HG02759 (cell line): ENCODE measurements around the gene MZF1.
"Not testable (repeated sequence)": the region's sequence is repeated elsewhere in the genome, so short reads cannot be mapped to it uniquely, and the experiment has no call there.

Experiments
- ATAC-seq: cut with Tn5 transposase; IDR thresholded peaks from one replicate; pipeline ENCODE4 v1.9.1; 2021; ENCODE audit warnings: mild to moderate bottlenecking, moderate library complexity; ENCODE audit not compliant: unreplicated experiment

The MZF1 gene

DNA sequence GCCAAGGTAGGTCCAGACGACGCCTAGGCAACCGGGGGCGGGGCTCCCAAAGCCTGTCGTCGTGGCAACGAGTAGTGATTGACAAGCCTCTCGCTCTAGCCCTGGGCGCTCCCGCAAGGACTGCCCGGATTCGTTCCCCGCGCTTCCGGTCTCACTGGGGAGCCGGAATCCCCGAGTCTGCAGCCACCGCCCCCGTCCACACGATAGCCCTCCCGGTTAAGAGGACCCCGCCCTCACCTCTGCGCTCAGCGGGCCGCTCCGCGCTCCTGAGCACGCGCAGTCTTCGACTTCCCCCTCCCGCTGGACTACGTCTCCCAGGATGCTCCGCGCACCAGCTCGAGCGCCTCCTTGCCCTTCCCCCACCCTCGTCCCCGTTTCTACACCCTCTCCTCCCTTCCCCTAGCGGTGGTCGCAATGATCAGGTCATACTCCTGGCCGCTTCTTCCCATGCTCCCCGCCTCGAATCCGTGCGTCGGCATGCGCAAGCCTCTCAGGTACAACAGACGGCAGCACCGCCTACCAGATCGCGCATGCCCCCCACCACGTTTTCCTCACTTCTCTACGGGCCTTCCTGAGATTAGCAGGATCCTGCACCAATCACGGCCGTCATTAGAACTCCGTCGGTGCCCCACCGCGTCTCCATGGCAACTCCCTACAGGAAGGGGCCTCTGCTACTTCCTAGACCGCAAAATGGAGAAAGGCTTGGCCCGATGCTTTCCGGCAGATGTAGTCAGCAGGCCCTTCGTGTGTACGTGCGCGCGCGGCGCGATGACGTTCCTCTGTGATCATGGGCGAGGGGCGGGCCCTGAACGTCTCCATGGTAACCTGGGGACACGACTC, at the start of gene MZF1:
MZF1 (minus strand) TSS at position 518 of the 840 bp plus-strand sequence. CDS start 1,946 bp downstream, outside the sequence.
- peak; percentile 61 for ATAC-seq

- not testable (repeated sequence) for ATAC-seq
Measured at GRCh38 chr19:58607213-58607612, 34.1 kb upstream of the MZF1 start.

- not testable (repeated sequence) for ATAC-seq
Measured at GRCh38 chr19:58606251-58606896, 33.2 kb upstream of the MZF1 start.

GRCh38 chr19:58586133-58586765, 13.1 kb upstream of the MZF1 start:
- no peak for ATAC-seq

DNA sequence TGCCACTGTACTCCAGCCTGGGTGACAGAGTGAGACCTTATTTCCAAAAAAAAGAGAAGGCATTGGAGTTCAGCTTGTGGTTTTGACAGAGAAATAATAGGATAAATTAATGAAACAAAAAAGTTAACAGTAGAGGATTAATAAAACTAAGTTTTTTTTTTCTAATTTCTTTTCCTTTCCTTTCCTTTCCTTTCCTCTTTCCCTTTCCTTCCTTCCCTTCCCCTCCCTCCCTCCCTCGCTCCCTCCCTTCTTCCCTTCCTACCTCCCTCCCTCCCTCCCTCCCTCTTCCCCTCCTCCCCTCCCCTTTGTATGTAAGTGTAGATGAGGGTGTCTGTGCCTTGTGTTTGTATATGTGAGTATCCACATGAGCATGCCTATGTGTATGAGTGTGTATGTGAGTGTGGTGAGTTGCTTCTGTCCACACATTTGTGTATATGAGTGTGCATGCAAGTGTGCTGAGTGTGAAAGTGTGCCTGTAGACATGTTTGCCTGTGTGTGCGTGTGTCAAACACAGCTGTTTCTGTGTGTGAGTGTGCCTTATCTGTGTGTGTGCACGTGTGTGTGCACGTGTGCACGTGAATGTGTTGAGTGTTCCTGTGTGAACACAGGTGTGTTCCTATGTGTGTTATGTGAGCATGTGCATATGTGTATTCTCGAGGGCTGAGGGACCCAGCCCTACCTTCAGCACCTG, 12.5 kb upstream of the MZF1 start:
- ATAC-seq = no peak

- no peak for ATAC-seq
Measured at GRCh38 chr19:58584498-58585441, 11.6 kb upstream of the MZF1 start.

GRCh38 chr19:58582985-58583384, 9.8 kb upstream of the MZF1 start:
- ATAC-seq = no peak

DNA sequence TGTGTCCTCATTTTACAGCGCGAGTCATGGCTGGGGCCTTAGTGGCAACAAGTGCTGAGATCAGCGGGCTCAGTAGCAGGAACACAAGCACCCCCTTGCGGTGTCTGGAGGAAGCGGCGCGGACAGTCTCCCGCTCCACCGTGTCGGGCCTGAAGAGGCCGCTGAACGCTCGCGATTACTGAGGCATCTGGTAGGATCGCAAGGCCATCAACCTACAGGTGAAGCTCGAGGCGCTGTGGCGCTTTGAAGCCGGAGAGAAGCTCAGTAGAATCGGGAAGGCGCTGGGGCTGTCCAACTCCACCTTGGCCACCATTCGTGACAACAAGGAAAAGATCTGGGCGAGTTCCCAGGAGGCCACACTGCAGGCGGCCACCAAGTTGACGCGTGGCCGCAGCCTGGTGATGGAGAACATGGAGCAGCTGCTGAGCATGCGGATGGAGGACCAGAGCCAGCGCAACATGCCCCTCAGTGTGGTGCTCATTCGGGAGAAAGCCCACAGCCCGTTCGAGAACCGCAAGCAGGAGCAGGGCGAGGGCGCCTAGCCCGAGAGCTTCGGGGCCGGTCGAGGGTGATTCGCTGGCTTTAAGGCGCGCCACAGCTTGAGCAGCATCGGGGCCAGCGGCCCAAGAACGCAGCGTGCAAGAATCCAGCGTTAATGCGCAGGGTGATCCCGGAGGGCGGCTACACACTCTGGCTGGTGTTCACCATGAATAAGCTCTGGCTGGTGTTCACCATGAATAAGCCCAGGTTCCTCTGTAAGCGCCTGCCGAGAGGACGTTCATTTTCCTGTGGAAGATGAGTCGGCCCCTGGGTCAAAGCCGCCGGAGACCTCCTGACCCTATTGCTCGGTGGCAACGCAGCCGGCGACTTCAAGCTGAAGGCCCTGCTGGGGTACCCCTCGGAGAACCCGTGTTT, 8.3 kb upstream of the MZF1 start:
- ATAC-seq = peak; percentile 82

- ATAC-seq = no peak
Measured at GRCh38 chr19:58579473-58580142, 6.5 kb upstream of the MZF1 start.

DNA sequence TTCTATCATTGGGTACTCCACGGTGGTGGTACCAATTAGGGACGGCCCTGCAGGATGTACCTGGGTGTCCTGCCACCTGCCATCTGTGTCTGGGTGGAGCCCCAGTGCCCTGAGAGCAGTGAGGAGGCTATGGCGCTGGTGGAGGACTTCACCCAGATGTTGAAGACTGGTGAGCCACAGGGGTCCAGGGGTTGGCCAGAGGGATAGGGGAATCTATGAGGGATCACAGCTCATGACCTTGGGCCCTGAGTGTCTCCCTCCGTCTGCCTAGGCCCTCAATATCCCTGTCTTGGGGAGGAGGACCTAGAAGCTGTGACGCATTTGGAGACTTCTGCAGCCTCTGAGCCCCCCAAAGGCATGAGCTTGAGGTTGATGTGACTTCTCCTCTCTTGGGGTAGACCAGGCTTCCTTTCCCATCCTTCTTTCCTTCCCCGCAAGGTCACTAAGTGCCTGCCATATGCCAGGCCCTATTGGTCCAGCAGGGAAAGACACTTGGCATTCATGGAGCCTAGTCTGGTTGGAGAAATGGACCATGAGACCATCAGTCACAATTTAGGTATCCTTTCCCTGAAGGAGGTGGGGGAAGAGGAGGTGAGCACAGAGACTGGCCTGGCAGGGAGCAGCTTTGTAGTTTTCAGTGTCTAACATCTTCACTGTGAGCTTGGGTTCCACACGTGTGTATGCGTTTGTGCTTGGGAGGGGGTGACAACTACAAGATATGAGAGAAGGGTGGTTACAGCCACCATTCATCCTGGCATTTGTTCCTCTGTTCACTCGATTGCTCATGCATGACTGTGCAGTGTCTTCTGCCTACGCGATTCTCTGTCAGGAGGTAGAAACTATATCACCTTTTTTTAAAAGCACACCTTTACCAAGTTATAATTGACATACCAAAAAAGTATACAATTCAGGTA, 5.1 kb upstream of the MZF1 start:
- no peak for ATAC-seq

GRCh38 chr19:58577581-58577980, 4.4 kb upstream of the MZF1 start:
- not testable (repeated sequence) for ATAC-seq

DNA sequence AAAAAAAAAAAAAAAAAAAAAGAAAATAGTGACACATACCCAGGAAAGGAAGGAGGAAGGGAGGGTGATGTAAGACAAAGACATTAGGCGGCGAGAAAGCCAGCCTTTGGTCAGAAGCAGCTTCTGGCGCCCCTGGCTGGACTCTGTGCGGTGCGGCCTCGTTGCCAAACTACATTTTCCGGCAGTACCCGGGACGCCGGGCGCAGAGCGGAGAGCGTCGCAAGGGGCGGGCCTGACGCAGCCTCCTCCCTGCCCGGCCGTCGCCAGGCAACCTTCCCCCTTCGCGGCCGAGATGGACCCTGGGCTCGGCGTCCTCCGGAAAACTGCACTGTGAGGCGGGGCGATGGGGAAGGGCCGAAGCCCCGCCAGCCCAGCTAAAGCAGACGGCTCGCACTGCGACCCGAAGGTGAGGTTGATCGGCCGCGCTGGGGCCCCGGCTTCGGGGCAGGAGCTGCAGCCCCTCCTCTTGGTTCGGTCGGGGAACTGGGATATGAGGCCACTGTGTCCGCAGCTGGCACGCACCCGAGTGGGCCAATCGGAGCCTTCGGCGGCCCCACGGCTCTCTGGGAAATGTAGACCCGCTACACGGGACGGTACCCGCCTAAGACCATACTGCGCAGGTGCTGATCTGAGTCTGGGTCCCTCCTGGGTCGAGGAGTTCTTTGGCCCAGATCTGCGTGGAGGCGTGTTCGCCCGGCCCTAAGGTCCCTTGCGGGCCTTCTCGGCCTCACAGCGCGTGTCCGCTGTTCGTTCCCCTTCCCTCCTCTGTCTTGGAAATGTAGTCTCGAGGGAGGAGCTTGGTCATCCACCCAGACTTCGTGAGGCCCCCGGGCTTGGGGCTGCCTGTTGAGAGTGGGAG, 2.3 kb upstream of the MZF1 start:
- peak; percentile 47 for ATAC-seq

DNA sequence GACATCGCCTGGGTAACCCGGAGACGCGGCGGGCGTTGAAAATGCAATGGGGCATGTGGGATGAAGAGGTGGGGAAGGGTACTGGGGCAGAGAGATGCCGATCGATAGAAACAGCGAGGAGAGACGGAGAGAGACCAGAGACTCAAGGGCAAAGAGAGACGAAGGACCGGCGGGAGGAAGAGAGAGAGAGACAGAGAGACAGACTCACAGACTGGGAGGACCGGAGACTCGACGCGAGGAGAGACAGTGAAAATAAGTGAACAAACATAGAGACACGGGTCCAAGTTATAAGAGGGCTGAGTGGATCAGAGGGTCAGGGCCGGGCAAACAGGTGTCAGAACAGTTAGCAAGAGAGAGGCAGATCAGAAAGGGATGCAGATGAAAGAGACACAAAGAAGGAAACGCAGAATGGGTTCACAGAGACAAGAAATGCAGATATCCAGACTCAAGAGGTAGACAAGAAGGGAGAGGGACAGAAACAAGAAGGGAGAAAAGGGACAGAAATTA, 576 bp upstream of the MZF1 start:
- no peak for ATAC-seq

DNA sequence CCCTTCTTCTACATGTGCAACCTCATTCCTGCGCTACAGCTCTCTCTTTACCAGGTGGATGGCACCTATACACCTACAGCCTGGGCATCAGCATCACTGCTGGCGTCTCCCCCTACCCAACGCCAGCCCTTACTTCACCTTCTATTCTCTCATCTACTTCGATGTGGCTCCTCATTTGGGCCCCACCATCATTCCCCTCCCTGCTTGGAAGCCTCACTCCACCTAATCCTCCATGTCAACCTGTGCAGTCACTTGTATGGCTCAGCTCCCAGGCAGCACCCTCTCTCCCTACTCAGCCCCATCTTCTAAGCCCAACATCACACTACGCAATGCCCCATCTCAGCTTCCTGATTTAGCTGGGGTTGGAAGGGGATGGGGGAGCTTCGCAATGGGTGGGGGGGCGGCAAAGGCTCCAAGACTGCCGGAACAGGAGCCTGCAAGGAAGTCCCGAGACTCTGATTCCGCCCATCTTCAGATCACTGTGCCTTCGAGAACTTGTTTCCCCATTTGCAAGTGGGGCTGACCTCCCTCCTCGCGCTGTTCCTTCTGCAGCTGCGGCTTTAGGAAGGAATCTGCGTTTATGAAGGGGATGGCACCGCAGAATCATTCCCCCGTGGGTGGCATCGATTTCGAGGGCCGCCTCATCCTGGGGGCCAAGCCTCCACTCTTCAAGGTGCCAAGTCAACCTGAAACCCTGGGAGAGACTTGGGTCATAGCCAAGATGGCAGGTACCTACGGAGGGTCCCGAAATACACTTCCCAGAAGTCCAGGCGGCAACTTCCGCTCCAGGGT, 913 bp downstream of the MZF1 start:
- no peak for ATAC-seq

- no peak for ATAC-seq
Measured at GRCh38 chr19:58571575-58571947, 1.6 kb downstream of the MZF1 start.
